PC-3 (cell line): ENCODE results near the gene FZD10.

ENCODE experiments used
- EZH2 ChIP-seq: fragments of 300-600 bp; sonication (generic); IDR thresholded peaks from one replicate; pipeline ENCODE4 v1.6.1; 2017; ENCODE audit warnings: antibody characterized with exemption, mild to moderate bottlenecking, low read length; ENCODE audit not compliant: unreplicated experiment
- EZH2phosphoT487 ChIP-seq: fragments of 300-600 bp; sonication (generic); IDR thresholded peaks from 2 replicates; pipeline ENCODE4 v1.6.1; 2018; ENCODE audit warnings: mild to moderate bottlenecking, antibody characterized with exemption, low read length, borderline replicate concordance
- TF ChIP-seq, protein P1 (sequence below): fragments of 300-600 bp; sonication (generic); conservative IDR thresholded peaks from 2 replicates; pipeline ENCODE4 v1.5.1; 2017; ENCODE audit warnings: antibody characterized with exemption, low read depth, mild to moderate bottlenecking, low read length

- TF ChIP-seq, protein P1, sequence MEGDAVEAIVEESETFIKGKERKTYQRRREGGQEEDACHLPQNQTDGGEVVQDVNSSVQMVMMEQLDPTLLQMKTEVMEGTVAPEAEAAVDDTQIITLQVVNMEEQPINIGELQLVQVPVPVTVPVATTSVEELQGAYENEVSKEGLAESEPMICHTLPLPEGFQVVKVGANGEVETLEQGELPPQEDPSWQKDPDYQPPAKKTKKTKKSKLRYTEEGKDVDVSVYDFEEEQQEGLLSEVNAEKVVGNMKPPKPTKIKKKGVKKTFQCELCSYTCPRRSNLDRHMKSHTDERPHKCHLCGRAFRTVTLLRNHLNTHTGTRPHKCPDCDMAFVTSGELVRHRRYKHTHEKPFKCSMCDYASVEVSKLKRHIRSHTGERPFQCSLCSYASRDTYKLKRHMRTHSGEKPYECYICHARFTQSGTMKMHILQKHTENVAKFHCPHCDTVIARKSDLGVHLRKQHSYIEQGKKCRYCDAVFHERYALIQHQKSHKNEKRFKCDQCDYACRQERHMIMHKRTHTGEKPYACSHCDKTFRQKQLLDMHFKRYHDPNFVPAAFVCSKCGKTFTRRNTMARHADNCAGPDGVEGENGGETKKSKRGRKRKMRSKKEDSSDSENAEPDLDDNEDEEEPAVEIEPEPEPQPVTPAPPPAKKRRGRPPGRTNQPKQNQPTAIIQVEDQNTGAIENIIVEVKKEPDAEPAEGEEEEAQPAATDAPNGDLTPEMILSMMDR: no peak
- TF ChIP-seq EZH2: no peak
- no peak for TF ChIP-seq EZH2phosphoT487
Observed at GRCh38 chr12:130166306-130166705, 4.0 kb downstream of the FZD10 start.
